ENCODE data around the gene WFDC5.
A peak's percentile ranks its signal among the peaks of the same experiment; 100 is the strongest.

The WFDC5 gene

DNA sequence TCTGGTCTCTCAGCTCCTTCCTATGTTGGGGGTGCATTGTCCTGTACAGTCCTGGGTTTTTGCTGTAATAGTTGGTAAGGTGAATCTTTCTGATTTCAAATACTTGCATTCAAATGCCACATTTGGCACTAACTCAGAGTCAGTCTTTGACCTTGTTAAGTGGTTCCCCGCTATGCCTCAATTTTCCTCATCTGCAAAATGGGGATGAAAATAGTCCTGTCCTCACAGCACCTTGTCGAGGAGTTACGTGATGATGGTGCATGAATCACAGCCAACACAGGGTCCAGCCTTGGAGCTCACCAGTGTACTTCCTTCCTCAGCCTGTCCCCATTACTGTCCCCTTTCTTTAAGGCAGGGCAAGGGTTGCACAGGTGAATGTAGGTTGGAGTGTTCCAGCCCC is 1.1 kb downstream of the WFDC5 start:
- DNase-seq = no peak

DNA sequence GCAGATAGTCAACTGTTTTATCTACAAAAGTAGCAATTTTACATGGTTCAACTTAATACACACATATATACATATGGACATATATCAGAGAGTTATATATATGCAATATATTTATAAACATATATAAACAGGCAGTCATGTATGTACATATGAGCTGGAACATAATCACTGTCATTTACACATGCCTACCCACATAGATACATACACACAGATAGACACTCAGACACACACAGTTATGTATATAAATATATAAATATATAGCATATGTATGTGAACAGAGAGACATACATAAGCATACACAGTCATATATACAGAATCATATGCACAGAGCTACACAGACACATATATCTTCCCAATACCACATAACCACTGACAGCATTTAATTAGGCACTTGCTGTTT is 2.2 kb downstream of the WFDC5 start:
- DNase-seq = no peak

DNA sequence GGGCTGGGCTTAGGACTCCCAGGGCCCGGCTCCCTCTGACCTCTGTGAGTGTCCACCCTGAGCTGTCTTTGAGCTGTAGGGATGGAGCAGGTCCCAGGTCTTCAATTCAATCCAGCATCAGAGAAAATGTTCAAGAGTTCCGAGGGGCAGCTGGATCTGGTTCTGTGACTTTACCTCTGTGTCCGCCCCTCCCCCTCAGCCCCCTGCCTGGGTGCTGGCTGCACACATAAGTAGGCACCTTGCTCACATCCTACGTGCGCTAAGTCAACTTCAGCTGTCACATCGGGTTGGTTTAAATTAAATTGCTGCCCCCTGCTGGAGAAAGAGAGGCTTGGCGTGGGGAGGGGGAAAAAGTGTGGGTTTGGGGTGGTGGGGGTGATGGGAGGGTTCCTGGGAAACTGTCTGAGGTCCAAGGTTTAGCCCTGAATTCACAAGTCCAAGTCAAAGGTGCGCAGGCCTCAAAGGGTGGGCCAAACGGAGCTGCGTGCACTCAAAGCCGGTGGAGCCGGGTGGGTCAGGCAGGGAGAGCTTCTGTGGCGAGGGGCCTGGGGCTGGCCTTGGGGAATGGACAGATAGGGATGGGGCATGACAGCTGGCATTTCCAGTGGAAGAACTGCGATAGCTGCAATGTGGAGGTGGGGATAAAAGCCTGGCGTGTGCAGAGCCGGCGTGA is 3.0 kb downstream of the WFDC5 start:
- DNase-seq = no peak

DNA sequence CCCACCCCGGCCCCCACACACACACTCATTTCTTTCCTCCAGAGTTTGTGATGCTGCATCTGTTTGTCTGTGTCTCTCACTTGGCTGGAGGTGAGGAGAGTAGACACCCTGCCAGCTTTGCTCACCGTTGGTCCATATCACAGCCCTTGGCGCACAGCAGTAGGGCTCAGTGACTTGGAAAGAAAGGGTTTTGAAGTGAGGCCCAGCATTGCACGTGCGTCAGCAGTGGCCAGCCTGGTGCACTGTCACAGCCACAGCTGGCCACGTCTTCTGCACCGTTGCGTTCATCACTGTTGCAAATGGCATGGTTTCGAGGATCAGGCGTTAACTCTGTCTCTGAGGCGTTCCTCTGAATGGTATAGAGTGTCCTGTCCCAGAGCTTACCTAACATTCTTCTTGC is 3.7 kb downstream of the WFDC5 start:
- DNase-seq = no peak

DNA sequence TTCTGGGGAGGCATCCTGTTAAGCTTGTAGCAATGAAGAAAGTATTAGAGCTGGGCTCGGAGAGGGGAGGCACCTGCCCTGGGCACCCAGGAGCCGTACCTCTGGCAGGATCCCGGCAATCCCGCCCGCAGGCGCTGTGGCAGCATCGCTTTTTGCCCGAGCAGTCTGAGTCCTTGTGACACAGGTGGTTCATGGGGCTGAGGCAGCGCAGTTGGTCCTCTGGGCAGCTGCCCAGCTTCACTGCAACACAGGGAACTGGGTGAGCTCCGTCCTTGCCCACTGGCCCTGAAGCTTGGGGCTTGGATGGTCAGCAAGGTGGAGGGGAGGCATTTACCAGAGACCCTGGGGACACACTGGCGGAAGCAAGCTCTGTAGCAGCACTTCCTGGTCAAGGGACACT is 4.7 kb downstream of the WFDC5 start:
- DNase-seq = no peak

DNA sequence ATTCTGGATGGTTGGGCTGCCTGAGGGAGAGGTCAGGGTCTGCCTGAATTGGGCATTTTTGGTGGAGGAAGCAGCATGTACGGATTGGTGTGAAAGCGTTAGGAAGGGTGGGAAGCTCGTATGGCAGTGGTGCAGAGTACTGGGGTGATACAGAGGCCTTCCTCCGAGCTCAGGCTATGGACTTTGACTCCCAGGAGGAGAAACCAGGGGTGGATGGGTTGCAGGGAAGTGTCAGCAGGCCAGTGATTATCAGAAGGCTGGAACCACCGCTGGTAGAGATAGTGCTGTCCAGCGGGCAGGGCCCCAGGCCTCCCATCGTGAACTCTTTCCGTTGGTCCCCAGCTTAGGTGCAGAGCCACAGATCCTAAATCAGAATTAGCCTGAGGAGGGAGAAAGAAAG is 5.3 kb downstream of the WFDC5 start:
- no peak for DNase-seq

DNA sequence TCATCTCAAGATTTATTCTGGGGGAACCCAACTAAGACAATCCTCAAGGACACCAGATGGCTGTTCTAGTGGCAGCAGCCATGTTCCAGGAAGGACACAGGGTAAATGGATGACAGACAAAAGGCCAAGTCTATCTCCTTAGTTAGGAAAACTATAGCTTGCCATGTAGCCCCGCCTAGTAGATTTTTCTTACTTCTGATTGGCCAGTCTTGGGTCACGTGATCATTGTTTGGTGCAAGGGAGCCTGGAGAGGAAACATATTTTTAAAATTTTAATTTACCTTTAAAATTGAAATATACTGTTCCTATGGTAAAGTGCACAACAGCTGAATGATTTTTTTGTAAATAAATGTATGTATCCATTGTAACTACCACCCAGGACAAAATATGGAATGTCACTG is 9.7 kb downstream of the WFDC5 start:
- DNase-seq = no peak

DNA sequence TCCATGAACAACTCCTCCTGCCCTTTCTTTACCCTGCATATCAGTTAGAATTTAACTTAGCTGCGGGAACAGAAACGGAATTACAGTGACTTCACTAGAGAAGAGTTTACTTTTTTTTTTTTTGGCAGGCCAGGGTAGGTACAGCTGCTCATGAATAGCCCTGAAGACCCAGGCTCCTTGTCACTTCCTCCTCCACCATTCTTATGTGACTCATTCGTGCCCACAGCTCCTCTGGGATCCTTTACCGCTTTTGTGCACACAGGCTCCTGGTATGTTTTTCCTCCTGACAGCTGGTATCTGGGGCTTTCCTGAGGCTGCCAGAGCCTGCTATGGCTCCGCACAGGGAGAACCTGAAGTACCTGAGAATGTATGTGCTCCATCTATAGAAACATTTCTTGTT is 10.2 kb downstream of the WFDC5 start:
- DNase-seq = no peak

DNA sequence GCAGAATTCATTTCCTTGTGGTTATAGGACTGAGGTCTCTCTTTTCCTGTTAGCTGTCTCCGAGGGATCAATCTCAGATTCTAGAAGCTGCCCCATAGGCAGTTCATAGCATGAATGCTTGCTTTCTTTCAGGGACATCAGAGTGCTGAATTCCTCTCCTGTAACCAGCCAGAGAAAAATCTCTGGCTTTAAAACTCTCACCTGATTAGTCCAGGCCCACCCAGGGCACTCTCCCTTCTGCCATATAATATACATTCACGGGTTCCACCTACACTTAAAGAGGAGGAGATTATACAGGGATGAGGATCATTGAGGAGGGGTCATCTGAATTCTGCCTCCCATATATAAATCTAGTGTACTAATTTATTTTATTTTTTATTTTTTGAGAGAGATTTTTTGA is 11.9 kb downstream of the WFDC5 start:
- DNase-seq = no peak

DNA sequence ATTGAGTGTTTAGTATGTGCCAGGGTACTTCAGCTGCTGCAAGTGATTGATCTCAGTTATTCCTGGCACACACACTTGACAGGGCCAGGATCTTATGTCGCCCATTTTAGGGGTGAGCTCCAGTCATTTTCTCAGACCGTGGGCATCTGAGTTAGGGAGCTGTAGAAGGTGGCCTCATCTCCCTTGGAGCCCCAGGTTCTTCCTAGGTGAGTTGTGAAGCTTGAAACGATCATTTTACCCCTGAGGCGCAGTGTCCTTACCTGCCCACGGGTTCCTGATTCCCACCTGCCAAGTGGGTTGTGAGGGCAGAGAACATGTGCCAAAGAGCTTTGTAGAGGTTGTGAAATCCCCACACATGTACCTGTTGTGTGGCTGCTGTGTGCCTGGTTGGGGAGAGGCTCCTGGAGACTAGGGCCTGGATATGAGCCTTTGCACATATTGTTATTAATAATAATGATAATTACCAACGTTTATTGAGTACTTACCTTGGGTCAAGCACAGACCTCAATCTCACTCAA is 13.6 kb downstream of the WFDC5 start:
- DNase-seq = no peak

DNA sequence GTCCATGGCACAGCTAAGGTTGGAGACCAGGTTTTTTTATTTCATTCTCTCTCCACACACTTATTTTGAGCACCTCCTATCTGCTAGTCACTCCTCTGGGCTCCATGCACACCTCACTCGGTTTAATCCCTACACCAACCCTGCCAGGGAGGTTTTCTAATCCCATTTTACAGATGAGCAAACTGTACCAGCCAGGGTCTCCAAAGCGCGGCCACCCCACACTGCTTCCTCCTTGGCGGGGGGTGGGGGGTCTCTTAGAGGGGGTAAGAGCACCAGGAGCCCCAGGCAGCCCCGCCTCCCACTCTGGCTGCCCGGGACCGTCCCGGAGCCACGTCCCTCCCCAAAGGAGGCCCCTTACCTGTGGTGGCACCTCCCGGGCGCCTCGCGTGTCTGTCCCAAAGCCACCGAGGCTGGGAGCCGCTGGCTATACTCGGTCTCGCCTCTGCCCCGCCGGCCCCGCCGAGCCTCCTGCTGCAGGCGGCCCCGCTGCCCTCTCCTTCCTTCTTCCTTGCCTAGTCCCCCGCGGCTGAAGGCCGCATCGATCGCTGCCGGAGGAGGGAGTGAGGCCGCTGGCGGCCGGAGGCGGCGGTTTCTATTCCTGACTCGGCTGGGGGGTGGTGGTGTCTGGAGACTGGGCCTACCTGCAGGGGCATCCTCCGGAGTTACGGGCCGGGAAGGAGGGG is 14.3 kb downstream of the WFDC5 start, which contains the start of gene KCNS1:
Gene KCNS1, minus strand, starts transcription at position 565 of the 683 bp plus-strand sequence. CDS start 1,891 bp downstream, outside the sequence.
- no peak for DNase-seq

DNA sequence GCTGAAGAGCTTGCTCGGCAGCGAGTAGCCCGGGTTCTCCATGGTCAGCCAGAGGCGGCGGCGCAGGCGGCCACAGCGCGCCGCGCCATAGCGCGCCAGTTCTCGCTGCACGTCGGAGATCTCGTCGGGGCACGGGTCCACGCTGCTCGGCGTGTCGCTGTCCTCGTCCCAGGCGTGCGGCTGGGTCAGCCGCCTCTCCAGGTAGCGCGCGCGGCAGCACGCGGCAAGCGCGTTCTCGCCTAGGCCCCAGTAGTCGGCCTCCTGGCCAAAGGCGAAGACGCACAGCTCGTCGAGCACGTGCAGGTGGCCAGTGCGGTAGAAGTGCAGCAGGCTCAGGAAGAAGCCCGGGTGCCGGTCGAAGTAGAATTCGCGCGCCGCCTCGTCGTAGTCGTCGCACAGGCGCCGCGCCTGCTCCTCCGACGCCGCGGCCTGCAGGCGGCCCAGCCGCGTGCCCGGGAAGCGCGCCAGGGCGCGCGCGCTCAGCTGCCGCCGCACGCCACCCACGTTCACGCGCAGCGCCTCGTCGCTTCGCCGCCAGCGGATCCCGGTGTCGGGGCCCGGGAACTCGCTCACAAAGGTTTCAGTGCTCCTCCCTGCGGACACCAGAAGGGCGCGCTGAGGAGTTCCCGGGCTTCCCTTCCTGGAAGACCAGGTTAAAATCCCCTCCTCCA is 16.7 kb downstream of the WFDC5 start:
- DNase-seq = no peak

DNA sequence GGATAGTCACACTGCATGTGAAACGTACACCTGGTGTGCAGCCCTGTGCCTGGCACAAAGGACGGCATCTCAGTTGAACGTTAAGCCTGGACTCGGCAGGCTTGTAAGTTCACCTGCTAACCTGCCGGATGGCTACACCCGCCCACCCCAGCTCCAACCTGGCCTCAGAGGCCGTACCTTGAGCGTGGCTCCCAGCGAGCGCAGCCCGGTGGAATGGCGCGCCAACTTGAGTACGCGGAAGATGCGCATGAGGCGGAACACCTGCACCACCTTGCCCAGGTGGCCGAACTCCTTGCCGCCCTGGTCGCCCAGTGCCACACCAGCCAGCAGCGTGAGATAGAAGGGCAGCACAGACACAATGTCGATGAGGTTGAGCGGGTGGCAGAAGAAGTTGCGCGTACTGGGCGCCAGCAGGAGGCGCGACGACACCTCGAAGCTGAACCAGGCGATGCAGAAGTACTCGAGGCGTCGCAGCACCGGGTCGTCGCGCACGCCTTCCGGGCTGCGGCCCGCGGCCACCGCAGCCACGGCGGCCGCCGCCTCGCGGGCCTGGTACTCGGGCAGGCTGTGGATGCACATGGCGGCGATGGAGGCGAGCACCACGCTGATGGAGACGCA is 17.4 kb downstream of the WFDC5 start:
- peak in 1 of 4 experiments; percentile 9 for DNase-seq

DNA sequence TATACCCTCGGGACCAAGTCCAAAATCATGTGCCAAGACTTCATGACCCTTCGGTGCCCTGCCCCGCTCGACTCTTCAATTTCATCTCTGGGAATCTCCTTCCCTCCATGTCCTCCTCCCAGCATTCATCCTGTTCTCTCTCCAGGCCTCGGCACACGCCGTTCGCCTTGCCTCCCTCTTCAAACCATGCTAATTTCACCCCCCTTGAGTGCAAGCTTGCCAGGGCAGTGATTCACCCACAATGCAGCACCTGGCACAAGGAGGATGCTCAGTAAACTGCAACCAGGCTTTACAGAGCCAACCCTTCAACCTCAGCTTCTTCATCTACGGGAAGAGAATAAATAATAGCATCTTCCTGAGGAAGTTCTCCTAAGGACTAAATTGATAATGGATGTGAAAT is 18.2 kb downstream of the WFDC5 start:
- no peak for DNase-seq

DNA sequence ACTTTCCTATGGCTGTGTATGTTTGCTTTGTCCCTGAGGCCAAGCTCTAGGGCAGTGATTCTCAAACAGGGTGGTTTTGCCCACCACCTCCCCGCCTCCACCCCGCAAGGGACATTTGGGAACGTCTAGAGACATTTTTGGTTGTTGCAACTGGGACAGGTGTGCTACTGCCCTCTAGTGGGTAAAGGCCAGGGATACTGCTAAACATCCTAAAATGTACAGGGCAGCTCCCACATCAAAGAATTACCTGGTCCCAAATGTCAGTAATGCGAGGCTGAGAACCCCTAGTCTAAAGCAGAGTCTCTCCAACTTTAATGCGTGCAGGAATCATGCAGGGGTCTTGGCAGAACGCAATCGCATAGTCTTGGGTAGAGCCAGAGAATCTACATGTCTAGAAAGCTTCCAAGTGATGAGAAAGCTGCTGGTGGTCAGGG is 19.2 kb downstream of the WFDC5 start:
- peak in 2 of 4 experiments; percentile 17 to 29 for DNase-seq

DNA sequence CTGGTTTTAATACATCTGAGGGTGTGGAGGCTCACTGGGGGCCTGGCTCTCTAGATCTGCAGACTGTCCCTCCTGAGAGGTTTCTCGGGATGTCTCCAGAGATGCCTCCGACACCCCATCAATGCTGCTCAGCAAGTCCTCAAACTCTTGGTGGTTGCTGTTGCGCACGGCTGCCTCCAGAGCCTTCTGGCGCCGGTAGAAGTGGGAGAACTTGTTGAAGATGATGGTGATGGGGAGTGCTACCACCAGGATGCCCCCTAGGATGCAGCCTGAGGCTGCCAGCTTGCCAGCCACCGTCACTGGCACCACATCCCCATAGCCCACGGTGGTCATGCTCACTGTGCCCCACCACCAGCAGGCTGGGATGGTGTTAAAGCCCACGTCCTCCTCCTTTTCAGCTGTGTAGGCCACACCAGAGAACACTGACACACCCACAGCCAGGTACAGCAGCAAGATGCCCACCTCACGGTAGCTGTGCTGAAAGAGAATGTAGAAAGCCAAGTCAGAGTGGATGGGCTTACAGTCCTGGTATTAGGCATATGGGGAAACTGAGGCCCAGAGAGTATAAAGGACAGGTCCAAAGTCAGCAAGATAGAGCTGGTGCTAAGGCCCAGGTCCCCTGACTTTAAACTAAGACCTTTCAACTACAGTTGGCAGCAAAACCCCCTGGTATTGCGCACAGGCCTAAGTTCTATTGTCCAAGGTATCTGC is 20.0 kb downstream of the WFDC5 start:
- no peak for DNase-seq

DNA sequence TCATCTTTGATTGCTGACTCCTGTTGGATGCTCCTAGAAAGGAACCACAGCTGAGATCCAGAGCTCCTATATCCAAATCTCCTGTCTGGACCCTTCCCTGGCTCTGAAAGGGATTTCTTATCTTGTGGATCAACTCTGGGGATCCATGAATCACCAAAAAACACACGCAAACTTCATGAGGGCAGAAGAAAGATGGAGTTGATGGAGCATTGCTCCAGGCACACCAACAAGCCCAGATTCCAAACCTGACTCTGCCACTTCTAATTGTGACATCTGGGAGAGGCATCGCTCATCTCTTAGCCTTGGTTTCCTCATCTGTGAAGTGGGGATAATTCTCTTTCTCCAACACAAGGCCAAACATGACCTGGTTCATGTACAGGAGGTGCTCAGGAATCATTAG is 20.8 kb downstream of the WFDC5 start:
- DNase-seq = no peak

DNA sequence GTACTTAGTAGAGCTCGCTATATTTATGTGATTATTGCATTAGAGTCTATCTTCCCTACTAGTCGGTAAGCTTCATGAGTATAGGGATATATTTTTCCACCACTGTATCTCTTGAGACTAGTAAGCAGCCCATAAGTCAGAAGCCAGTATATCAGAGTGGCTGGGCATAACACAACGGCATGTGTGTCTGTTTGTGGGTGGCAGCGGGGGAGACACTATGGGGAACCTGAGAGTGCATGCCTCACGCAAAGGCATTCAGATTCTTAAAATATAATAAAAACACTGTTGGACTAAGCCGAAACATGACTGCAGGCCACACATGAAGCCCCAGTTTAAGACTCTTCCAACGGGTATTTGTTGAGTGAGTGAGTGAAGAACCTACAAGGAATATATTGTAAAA is 22.1 kb downstream of the WFDC5 start:
- DNase-seq = no peak

DNA sequence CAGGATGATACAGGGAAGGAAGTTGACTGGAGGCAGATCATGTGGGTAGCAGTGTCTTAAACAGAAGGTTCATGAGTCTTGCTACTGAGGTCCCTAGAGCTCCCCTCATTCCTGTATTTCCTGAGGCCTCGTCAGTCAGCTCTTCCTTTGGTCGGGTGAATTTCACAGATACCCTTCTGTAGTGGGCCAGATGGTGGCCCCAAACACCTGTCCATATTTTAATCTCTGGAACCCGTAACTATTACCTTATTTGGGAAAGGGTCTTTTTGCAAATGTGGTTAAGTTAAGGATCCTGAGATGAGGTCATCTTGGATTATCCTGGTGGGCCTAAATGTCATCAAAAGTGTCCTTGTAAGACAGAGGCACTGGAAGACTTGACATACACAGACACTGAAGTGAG is 23.6 kb downstream of the WFDC5 start:
- no peak for DNase-seq

DNA sequence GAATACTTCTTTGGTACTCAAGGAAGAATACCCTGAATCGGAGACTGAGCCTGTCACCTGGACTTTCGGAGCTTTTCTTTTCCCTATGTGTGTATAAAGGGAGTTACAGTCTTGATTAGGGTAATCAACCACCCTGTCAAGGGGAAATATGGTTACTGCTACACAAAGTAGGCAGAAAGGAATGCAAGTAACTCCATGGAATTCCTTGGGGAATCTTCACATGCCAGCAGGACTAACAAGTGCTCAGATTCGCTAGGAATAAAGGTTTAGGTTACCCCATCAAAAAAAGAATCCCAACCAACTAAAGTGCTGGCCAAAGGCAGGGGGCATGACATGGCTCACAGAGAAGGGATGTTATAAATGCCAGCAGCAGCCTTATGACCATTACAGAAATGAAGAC is 24.5 kb downstream of the WFDC5 start:
- DNase-seq = no peak

DNA sequence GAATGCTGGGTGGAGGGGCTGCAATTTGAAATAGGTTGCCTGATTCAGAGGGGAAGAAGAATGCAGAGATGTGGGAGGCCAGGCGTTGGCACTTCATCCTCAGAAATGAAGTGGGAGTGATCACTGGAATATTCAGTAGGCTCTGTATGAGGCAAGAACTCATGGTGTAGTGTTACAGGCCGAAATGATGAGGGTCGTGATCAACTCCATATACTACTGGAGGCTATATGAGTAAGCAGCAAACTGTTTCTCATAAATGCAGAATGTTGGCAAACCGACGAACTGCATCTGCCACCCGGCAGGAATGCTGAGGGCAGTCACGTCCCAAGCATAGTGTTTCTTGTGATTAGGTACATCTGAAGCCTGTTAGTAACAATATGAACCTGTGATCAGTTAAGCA is 26.7 kb downstream of the WFDC5 start:
- no peak for DNase-seq

DNA sequence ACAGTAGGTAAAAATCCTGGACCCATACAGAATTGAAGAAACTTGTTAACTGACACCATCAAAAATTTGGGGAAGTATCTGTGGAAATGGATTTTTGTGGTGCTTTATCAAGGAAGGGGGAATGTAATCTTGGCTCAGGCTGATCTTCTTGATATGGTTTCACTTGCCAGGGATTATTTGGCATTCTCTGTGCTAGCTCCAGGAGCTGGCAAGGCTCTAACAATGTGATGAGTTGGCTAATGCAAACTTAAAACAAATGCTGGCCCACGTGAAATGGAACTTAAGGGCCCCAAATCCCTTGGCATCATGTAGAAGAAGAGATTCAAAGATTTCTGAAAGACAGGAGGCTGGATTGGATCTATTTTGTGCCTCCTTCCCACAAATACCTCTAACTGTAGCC is 27.2 kb downstream of the WFDC5 start:
- DNase-seq = no peak
